Thoracic aorta (tissue), 2 donors: ENCODE results near the gene CWC27. TPM values are rescaled to one million over a fixed set of nuclear protein-coding genes. Genes with fewer than 3 reads are reported as not detected.

Experiments
- ATAC-seq: fragments of 150-250 bp; one replicate; pipeline ENCODE4 v1.8.0; 2017; ENCODE audit warnings: low read depth; ENCODE audit not compliant: insufficient number of reproducible peaks, low FRiP score
- DNase-seq: peaks from one replicate; pipeline ENCODE4 v3.0.0-alpha.2; 2020; ENCODE audit warnings: low spot score
- H3K27ac ChIP-seq, 2 donors: fragments of 200-600 bp; sonication (generic); 1 replicate in 1 of 2; 2 replicates in 1 of 2; pipeline ENCODE4 v1.5.1; 2016; ENCODE audit warnings: mild to moderate bottlenecking in 2 of 2, moderate library complexity in 2 of 2
- H3K27me3 ChIP-seq: fragments of 200-600 bp; sonication (generic); replicated peaks from 2 replicates; pipeline ENCODE4 v1.6.0; 2016; ENCODE audit warnings: mild to moderate bottlenecking; ENCODE audit not compliant: insufficient read depth
- H3K36me3 ChIP-seq: fragments of 200-600 bp; sonication (generic); one replicate; pipeline ENCODE4 v1.5.1; 2016
- H3K4me1 ChIP-seq, 2 donors: fragments of 200-600 bp; sonication (generic); 1 replicate in 1 of 2; 2 replicates in 1 of 2; pipeline versions ENCODE4 v1.5.1 to v1.6.0; 2016; ENCODE audit warnings: low read depth in 2 of 2, mild to moderate bottlenecking in 1 of 2; ENCODE audit not compliant: control insufficient read depth in 1 of 2
- H3K4me3 ChIP-seq: fragments of 200-600 bp; sonication (generic); 2 replicates; pipeline ENCODE4 v1.5.1; 2016; ENCODE audit warnings: mild to moderate bottlenecking
- H3K9me3 ChIP-seq: fragments of 200-600 bp; sonication (generic); 2 replicates; pipeline ENCODE4 v1.5.1; 2016
- total RNA-seq, 2 donors: library from RNA; depleted of rRNA; stranded (reverse); fragments of >200 nt; gene quantifications; one replicate each; pipeline versions ENCODE4 v1.1.0 to v1.2.3, GENCODE V29; 2016
- TF ChIP-seq, protein P1 (sequence below): fragments of 200-600 bp; sonication (generic); IDR thresholded peaks from one replicate; pipeline ENCODE4 v1.5.1; 2019; ENCODE audit warnings: antibody characterized with exemption

Gene CWC27
- total RNA-seq, 2 donors from 2014 or later = 13.4 to 24.8 TPM

GRCh38 chr5:64971990-64972389, 203.3 kb downstream of the CWC27 start:
- peaks cover 6 to 9% of the 10 kb centered on the region in 2 donors for H3K4me1 ChIP-seq
- no peak overlapping the region for H3K4me3 ChIP-seq
- TF ChIP-seq, protein P1, sequence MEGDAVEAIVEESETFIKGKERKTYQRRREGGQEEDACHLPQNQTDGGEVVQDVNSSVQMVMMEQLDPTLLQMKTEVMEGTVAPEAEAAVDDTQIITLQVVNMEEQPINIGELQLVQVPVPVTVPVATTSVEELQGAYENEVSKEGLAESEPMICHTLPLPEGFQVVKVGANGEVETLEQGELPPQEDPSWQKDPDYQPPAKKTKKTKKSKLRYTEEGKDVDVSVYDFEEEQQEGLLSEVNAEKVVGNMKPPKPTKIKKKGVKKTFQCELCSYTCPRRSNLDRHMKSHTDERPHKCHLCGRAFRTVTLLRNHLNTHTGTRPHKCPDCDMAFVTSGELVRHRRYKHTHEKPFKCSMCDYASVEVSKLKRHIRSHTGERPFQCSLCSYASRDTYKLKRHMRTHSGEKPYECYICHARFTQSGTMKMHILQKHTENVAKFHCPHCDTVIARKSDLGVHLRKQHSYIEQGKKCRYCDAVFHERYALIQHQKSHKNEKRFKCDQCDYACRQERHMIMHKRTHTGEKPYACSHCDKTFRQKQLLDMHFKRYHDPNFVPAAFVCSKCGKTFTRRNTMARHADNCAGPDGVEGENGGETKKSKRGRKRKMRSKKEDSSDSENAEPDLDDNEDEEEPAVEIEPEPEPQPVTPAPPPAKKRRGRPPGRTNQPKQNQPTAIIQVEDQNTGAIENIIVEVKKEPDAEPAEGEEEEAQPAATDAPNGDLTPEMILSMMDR = no peak
- H3K27me3 ChIP-seq = no peaks in the 10 kb centered on the region
- H3K27ac ChIP-seq = no peak overlapping the region
- no peaks in the 10 kb centered on the region for H3K9me3 ChIP-seq
- ATAC-seq = no peak
- no peaks in the 10 kb centered on the region for H3K36me3 ChIP-seq
- DNase-seq = no peak

GRCh38 chr5:64972591-64972990, 203.9 kb downstream of the CWC27 start:
- H3K4me3 ChIP-seq = no peak overlapping the region
- H3K27me3 ChIP-seq = no peaks in the 10 kb centered on the region
- H3K9me3 ChIP-seq = no peaks in the 10 kb centered on the region
- H3K4me1 ChIP-seq = peaks cover 6 to 9% of the 10 kb centered on the region in 2 donors
- TF ChIP-seq, protein P1 = no peak
- DNase-seq (no peak), ATAC-seq (no peak)
- H3K36me3 ChIP-seq = no peaks in the 10 kb centered on the region
- H3K27ac ChIP-seq = peak overlapping the region; percentile 26 to 38

GRCh38 chr5:64973215-64973614, 204.5 kb downstream of the CWC27 start:
- DNase-seq (no peak), ATAC-seq (no peak)
- Histone ChIP-seq H3K4me3 (no peak overlapping the region), H3K36me3 (no peaks in the 10 kb centered on the region), H3K27me3 (no peaks in the 10 kb centered on the region), H3K9me3 (no peaks in the 10 kb centered on the region), H3K4me1 (peaks cover 6 to 9% of the 10 kb centered on the region in 2 donors), H3K27ac (peak overlapping the region; percentile 26 to 38)
- TF ChIP-seq, protein P1 = no peak

DNA sequence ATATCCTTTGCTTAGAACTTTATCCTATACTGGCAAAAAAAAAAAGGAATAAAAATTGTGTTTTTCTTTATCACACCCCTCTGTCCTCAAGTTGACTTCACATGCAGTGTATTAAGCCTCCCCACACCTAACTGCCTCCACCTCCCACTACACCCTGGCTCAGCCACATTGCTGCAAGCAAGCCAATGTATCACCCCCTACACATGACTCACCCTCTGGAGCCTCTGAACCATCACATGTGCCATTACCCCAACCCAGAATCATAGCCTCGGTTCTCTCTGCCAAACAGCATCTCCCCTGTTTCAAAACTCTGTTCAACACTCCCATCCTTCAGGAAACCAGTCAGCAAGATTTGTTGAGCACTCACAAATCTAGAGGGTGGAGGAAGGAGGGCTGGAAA, 209.0 kb downstream of the CWC27 start:
- H3K4me3 ChIP-seq = no peak overlapping the region
- H3K27ac ChIP-seq = no peak overlapping the region
- TF ChIP-seq, protein P1 = no peak
- peaks cover 5 to 9% of the 10 kb centered on the region in 2 donors for H3K4me1 ChIP-seq
- H3K27me3 ChIP-seq = no peaks in the 10 kb centered on the region
- no peak for DNase-seq
- no peaks in the 10 kb centered on the region for H3K9me3 ChIP-seq
- no peaks in the 10 kb centered on the region for H3K36me3 ChIP-seq
- no peak for ATAC-seq

DNA sequence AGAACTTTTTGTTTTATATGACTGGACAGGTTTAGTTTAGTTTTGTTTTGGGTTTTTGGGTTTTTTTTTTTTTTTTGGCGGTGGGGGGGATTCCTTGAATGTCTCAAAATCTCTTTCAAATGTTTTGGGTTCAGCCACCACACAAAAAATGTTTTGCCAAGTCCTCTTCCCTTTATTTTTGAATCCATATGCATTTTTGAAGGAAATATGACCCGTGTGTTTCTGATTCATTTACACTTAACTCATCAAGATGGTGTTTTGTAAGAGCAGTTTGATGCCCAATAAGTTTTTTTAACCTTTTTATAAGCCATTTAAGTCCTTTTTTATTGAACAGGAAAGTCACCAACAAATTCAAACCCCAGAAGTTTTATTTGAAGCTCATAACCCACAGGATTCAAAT, 209.8 kb downstream of the CWC27 start:
- no peak overlapping the region for H3K27ac ChIP-seq

More for the DNA sequence above, 209.8 kb downstream of the CWC27 start:
- H3K27me3 ChIP-seq = no peaks in the 10 kb centered on the region
- peaks cover 0 to 4% of the 10 kb centered on the region in 2 donors for H3K4me1 ChIP-seq
- H3K36me3 ChIP-seq = no peaks in the 10 kb centered on the region
- TF ChIP-seq, protein P1 = no peak
- ATAC-seq (no peak), DNase-seq (no peak)
- no peaks in the 10 kb centered on the region for H3K9me3 ChIP-seq
- no peak overlapping the region for H3K4me3 ChIP-seq
